Parathyroid adenoma (tissue), 2 donors: ENCODE measurements around the gene ABCB9.

Source experiments
- H2AFZ ChIP-seq: fragments of 300-600 bp; sonication (generic); one replicate; pipeline ENCODE4 v1.7.0; 2017; ENCODE audit warnings: antibody characterized with exemption, mild to moderate bottlenecking
- H3K27ac ChIP-seq: fragments of 300-600 bp; sonication (generic); one replicate; pipeline ENCODE4 v1.7.0; 2017
- H3K27me3 ChIP-seq: fragments of 300-600 bp; sonication (generic); one replicate; pipeline ENCODE4 v1.7.0; 2017; ENCODE audit warnings: low read length; ENCODE audit not compliant: control insufficient read depth, insufficient read depth
- H3K36me3 ChIP-seq: fragments of 300-600 bp; sonication (generic); one replicate; pipeline ENCODE4 v1.7.0; 2017; ENCODE audit warnings: low read length; ENCODE audit not compliant: control insufficient read depth, insufficient read depth
- H3K4me1 ChIP-seq: fragments of 300-600 bp; sonication (generic); one replicate; pipeline ENCODE4 v1.7.0; 2017; ENCODE audit warnings: control low read depth
- H3K4me2 ChIP-seq: fragments of 300-600 bp; sonication (generic); one replicate; pipeline ENCODE4 v1.7.0; 2017; ENCODE audit warnings: low read length
- H3K4me3 ChIP-seq: fragments of 300-600 bp; sonication (generic); one replicate; pipeline ENCODE4 v1.7.0; 2017; ENCODE audit warnings: low read depth, low read length
- H3K79me2 ChIP-seq: fragments of 300-600 bp; sonication (generic); one replicate; pipeline ENCODE4 v1.7.0; 2017; ENCODE audit warnings: control low read depth
- H3K9ac ChIP-seq: fragments of 300-600 bp; sonication (generic); one replicate; pipeline ENCODE4 v1.7.0; 2017; ENCODE audit warnings: mild to moderate bottlenecking
- H3K9me3 ChIP-seq: fragments of 300-600 bp; sonication (generic); one replicate; pipeline ENCODE4 v1.7.0; 2017; ENCODE audit warnings: low read length; ENCODE audit not compliant: control insufficient read depth
- TF ChIP-seq, protein P1 (sequence below): fragments of 300-600 bp; sonication (generic); IDR thresholded peaks from one replicate; pipeline ENCODE4 v1.7.0; 2017; ENCODE audit warnings: antibody characterized with exemption, mild to moderate bottlenecking
- donor health status: primary hyperparathyroidism.

The ABCB9 gene

DNA sequence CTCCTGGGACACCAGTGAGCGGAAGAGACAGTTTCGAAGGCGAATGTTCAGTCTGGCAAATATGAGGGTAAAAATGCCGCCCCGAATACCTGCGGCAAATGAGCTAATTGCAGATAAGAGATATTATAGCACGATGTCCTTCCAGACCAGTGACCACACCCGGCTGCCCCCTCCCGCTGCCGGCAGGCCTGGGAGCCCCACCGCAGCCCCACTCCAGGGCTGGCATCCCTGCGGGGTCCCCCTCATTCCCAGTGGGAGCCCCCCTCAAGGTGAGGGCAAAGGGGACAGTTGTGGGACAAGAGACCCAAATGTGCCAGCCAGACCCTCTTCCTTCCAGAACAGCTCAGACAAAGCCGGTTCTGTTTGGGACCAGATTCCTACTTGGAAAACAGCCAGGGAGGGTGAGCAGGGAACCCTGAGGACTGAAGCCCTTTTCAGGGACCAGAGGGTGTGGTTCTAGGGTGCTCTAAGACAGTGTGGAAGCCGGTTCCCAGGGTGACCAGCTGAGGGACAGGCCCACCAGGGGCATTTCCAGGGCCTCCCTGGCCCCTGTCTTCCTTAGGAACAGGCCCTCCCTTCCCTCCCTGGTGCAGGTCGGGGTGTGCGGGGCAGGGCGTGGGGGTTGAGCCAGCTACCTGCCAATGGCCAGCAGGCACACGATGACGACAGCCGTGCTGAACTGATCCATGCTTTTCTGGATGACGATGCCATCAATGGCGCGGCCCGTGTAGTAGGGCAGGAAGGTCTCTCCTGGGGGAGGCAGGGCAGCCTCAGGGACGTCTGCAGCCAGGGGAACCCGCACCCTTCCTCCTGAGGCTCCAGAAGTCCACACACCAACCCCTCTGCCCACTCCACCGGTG is 16.2 kb downstream of the ABCB9 start:
- Histone ChIP-seq H3K4me1 (no peaks in the 10 kb centered on the region), H3K4me3 (no peak overlapping the region), H3K36me3 (no peaks in the 10 kb centered on the region), H3K9ac (no peak overlapping the region), H3K9me3 (no peaks in the 10 kb centered on the region), H3K4me2 (no peak overlapping the region), H3K27ac (no peak overlapping the region), H2AFZ (no peak overlapping the region), H3K27me3 (no peaks in the 10 kb centered on the region), H3K79me2 (peaks cover 6% of the 10 kb centered on the region)
- TF ChIP-seq, protein P1, sequence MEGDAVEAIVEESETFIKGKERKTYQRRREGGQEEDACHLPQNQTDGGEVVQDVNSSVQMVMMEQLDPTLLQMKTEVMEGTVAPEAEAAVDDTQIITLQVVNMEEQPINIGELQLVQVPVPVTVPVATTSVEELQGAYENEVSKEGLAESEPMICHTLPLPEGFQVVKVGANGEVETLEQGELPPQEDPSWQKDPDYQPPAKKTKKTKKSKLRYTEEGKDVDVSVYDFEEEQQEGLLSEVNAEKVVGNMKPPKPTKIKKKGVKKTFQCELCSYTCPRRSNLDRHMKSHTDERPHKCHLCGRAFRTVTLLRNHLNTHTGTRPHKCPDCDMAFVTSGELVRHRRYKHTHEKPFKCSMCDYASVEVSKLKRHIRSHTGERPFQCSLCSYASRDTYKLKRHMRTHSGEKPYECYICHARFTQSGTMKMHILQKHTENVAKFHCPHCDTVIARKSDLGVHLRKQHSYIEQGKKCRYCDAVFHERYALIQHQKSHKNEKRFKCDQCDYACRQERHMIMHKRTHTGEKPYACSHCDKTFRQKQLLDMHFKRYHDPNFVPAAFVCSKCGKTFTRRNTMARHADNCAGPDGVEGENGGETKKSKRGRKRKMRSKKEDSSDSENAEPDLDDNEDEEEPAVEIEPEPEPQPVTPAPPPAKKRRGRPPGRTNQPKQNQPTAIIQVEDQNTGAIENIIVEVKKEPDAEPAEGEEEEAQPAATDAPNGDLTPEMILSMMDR = no peak

- Histone ChIP-seq H3K4me3 (no peak overlapping the region), H3K9ac (no peak overlapping the region), H3K9me3 (no peaks in the 10 kb centered on the region), H3K4me2 (no peak overlapping the region), H3K36me3 (no peaks in the 10 kb centered on the region), H3K27me3 (no peaks in the 10 kb centered on the region), H3K79me2 (peaks cover 6% of the 10 kb centered on the region), H3K4me1 (no peaks in the 10 kb centered on the region), H2AFZ (no peak overlapping the region), H3K27ac (no peak overlapping the region)
- TF ChIP-seq, protein P1 = no peak
Measured at GRCh38 chr12:122949405-122949804, 16.9 kb downstream of the ABCB9 start.

GRCh38 chr12:122948605-122949004 is 17.7 kb downstream of the ABCB9 start:
- Histone ChIP-seq H2AFZ (no peak overlapping the region), H3K27me3 (no peaks in the 10 kb centered on the region), H3K9me3 (no peaks in the 10 kb centered on the region), H3K79me2 (peaks cover 6% of the 10 kb centered on the region), H3K4me2 (no peak overlapping the region), H3K27ac (no peak overlapping the region), H3K9ac (no peak overlapping the region), H3K4me1 (no peaks in the 10 kb centered on the region), H3K4me3 (no peak overlapping the region), H3K36me3 (no peaks in the 10 kb centered on the region)
- TF ChIP-seq, protein P1 = no peak

DNA sequence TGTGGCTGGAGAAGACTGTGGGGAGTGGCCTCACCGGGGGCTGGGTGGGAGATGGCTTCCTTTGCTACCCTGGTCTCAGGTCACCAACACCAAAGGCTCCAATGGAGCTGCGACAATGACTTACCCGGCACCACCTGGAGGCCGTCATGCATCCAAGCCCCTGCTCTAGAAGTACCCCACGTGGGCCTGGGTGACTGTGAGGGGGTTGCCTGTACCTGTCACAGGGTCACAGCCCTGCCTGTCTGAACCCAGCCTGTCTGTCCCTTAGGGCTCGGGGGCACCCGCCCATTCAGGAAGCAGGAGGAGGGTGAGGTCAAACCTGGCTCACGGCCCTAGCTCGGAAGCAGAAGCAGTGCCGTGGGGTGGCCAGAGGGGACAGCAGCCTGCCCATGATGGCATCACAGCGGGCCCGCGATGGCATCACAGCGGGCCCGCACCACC is 18.9 kb downstream of the ABCB9 start:
- TF ChIP-seq, protein P1 = no peak
- no peaks in the 10 kb centered on the region for H3K9me3 ChIP-seq
- H3K4me2 ChIP-seq = no peak overlapping the region
- no peaks in the 10 kb centered on the region for H3K27me3 ChIP-seq
- H3K9ac ChIP-seq = no peak overlapping the region
- H3K36me3 ChIP-seq = no peaks in the 10 kb centered on the region
- no peak overlapping the region for H3K4me3 ChIP-seq
- no peak overlapping the region for H2AFZ ChIP-seq
- no peaks in the 10 kb centered on the region for H3K4me1 ChIP-seq
- no peak overlapping the region for H3K27ac ChIP-seq
- peaks cover 6% of the 10 kb centered on the region for H3K79me2 ChIP-seq
